GM18870 (cell line): Measurements from ENCODE around the gene ITGA4.
"Not testable (repeated sequence)": the region's sequence is repeated elsewhere in the genome, so short reads cannot be mapped to it uniquely, and the experiment has no call there.

Experiments
- ATAC-seq: cut with Tn5 transposase; IDR thresholded peaks from one replicate; pipeline ENCODE4 v1.9.1; 2021; ENCODE audit warnings: moderate library complexity; ENCODE audit not compliant: unreplicated experiment

Gene ITGA4

DNA sequence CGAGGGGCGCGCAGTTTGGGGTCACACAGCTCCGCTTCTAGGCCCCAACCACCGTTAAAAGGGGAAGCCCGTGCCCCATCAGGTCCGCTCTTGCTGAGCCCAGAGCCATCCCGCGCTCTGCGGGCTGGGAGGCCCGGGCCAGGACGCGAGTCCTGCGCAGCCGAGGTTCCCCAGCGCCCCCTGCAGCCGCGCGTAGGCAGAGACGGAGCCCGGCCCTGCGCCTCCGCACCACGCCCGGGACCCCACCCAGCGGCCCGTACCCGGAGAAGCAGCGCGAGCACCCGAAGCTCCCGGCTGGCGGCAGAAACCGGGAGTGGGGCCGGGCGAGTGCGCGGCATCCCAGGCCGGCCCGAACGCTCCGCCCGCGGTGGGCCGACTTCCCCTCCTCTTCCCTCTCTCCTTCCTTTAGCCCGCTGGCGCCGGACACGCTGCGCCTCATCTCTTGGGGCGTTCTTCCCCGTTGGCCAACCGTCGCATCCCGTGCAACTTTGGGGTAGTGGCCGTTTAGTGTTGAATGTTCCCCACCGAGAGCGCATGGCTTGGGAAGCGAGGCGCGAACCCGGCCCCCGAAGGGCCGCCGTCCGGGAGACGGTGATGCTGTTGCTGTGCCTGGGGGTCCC lies at the start of gene ITGA4:
ITGA4 (plus strand) TSS at position 266 of the 620 bp plus-strand sequence; CDS start at position 535, 269 bp downstream.
- ATAC-seq, result peak; percentile 37

DNA sequence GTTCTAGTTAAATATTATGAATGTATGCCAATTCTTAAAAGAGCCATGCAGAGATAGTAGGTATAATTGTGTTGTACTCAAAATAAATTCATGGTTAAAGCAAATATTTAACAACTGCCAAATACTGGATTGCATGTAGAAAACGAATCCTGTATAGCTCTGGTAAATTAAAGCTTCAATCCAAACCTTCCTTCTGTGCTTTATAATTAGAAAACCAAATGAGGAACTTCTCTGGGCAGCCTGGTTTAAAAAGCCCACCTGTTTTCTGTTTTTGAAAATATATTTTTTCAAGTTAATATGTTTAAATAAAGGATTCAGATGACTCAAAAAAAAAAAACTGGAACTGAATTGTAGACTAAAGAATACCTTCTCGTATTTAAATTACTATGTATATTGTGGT lies 48.3 kb upstream of the ITGA4 start:
- no peak for ATAC-seq

DNA sequence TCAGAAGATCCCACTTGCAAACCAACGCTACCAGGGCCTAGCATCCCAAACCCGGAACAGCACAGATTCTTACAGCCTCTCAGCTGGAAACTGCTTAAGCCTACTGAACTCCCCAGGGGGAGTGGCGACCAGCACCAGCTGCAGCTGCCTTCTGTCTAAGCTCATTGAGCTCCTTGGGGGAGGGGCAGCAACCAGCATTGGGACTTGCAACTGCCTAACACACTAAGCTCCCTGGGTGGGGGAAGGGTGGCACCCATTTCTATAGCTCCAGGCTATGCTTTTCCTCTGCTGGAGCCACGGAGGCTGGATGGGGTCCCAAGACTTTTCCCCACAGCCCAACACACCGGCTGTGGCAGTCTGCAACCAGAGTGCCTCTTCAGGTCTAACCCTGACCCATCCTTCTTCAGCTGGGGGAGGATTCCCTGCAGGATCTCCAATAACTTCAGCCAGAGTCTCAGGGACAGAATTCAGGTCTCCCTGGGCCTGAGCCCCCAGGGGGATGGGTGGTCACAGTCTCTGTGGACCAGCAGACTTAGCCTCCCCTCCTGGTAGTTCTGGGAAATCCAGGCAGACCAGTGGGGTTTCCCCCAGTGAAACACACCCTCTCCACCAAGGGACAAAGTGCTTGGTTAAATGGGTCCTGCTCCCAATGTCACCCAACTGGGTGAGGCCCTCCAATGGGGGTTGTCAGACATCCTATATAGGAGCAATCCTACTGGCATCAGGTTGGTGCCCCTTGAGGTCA lies 45.9 kb upstream of the ITGA4 start:
- peak; percentile 75 for ATAC-seq

DNA sequence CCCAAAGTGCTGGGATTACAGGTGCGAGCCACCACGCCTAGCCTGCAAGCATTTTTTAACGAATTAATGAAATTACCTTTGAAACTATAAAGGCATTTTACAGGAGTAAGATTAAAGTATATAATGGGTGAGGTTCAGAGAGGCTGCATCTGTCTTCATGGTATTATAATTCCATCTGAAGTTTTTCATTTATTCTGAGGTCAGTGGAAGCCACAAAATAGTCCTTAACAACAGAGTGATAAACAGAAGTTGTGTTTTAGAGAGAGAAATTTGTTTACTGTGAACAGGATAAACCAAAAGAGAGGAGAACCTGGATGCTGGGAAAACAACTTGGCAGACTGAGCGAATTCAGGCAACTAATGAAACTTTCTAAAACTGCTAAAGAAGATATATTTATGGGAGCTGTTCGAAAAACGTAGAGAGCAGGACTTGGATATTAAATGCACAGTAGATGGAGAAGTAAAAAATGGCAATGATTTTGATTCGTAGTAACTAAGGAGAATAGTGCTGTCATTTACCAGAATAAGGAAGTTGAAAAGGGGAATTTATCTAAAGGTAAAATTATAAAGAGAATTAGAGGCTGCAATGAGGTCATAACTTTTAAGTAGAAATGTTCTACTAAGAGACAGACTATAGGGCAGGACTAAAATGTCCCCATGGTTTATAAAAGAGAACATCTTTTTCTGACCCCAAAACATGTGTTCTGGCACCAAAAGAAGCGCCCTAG lies 37.9 kb upstream of the ITGA4 start:
- no peak for ATAC-seq

DNA sequence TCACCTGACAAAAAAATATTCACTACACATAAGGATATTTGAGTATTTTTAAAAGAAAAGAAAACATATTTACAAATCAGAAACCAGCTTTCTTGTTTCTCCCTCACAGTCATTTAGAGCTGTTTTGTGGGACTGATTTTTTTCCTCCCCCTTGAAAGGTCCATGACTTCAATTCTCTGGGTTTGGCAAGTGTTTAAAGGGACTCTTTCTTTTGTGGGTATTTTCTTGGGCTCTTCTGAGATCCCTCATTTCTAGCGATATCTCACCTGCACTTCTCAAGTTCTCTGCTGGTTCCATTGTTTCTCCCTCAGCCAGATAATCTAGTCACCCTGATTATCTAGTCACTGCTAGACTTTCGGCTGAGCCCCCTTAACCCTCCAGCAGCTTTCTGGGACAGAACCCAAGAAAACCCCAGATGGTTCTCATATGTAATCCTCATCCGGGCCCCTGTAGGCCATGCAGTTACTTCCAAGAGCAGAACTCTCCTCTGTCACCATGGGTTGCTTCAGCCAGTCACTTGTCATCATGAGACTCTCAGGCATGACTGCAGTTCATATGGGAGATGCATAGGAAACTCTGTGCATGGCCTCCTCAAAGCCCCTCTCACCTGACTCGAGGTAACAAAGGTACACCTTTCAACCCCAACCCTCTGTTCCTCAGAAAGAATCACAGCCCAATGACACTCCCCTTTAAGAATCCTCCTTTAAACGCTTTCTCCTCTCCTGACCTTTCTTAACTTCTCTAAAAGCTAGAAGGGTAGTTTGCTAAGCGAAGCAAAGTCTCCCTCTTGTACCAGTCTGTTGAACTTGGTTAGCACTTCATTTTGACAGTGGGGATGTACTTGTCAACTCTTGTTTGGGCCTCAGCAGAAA lies 36.7 kb upstream of the ITGA4 start:
- no peak for ATAC-seq

DNA sequence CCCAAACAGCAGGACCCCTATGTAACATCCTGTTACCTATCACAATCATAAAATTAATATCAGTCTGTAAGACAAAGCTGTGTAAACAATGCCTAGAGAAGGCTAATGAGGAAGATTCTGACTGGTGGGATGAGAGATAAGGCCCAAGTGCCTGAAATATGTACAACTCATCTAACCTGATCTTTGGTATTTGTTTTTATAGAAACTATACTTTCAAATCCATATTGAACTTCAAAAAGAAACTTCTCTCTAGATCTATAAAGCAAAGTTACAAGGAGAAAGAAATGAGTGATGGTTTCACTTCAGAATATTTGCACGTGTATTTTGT lies 36.1 kb upstream of the ITGA4 start:
- no peak for ATAC-seq

DNA sequence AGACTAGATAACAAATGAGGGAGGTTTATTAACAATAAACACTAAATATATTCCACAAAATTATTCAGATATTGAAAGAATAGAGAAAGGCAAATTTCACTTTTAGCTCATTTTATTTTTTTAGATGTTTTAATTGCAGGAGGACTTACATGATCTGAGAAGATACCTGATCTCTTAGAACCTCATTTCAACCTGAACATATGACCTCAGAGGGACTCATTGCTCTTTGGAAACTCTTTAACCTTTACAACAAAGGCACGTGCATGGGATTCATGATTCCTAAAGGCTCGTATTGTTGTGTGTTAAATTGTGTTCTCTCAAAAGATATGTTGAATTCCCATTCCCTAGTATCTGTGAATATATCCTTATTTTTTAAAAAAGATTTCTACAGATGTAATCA lies 35.7 kb upstream of the ITGA4 start:
- ATAC-seq, result no peak

DNA sequence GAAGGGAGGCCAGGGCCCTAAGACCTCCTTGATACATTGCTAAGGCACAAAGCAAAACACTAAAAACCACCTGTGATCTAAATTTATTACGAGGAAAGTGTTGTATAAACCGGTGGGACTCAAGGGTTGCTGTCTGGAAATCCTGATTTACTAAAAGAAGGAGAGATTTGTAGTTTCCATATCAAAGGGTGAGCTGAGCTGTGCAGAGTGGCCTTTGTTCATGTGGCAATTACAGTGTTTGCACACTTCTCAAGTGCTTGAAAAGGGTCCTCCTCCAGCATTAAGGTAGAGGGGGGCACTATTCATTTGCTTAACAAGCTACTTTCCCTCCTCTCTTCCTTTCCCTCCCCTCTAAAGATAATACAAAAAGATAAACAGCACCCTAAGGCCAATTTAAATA lies 30.5 kb upstream of the ITGA4 start:
- ATAC-seq, result no peak

DNA sequence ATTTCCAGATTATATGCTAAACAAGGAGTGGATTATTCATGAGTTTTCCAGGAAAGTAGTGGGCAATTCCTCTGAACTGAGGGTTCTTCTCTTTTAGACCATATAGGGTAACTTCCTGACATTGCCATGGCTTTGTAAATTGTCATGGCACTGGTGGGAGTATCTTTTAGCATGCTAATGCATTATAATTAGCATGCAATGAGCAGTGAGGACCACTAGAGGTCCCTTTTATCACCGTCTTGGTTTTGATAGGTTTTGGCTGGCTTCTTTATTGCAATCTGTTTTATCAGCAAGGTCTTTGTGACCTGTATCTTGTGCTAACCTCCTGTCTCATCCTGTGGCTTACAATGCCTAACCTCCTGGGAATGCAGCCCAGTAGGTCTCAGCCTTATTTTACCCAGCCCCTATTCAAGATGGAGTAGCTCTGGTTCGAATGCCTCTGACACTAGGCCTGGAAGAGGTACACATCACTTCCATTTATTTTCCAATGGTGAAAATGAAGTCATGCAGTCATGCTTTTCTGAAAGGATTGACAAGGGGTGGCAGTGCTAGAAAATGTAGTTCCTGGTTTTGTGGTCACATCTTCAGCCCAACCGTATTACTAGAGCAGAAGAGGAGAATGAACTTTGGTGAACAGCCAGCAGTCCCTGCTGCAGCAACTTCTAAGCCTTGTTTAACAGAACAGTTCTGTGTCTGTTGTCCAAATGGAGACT lies 26.6 kb upstream of the ITGA4 start:
- no peak for ATAC-seq

DNA sequence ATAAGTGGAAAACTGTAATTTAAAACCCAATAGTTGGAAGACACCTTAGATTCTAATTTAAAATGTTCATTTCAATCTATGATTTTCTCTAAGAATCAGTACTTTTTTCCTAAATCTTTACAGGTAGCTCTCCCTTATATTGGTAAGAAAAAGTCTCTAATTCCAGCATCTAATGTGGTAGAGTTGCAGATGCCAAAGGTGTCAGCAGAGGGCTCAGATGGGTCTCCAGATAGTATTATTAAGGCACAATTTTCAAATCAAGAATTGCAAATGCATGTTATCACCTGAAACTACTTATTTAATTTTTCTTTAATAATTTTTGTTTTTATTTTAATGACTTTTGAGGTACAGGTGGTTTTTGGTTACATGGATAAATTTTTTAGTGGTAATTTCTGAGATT lies 25.5 kb upstream of the ITGA4 start:
- no peak for ATAC-seq

DNA sequence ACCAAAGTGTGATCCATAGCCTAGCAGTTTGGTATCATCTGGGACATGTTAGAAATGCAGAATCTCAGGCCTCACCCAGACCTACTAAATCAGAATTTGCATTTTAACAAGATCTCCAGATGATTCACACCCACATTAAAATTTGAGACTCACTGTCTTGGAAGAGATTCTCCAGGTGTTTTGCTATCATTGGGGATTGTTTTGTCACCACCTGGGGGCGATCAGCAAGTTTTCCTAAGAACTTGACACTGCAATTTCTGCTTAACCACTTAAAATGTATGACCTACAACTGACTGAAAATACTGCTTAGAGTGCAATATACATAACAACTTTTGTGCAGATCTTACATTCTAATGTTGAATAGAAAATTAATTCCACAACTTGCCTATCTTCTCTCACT lies 18.9 kb upstream of the ITGA4 start:
- ATAC-seq, result no peak

DNA sequence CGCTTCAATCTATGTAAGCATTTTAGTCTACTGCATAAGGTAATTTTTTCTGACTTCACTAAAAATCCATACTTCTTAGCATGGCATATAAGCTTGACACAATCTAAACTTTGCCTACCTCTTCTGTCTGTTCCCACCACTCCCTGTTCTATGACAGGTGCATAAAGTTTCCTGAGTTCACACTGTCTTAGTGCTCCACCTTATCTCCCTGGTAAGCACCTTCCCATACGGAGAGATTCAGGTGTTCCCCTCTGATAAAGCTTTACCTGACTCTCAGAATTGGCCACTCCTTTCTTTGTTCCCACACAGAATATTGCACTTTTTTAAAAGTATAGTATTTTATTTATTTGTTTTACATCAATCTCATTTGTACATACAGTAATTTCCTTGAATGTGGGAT lies 16.8 kb upstream of the ITGA4 start:
- no peak for ATAC-seq

DNA sequence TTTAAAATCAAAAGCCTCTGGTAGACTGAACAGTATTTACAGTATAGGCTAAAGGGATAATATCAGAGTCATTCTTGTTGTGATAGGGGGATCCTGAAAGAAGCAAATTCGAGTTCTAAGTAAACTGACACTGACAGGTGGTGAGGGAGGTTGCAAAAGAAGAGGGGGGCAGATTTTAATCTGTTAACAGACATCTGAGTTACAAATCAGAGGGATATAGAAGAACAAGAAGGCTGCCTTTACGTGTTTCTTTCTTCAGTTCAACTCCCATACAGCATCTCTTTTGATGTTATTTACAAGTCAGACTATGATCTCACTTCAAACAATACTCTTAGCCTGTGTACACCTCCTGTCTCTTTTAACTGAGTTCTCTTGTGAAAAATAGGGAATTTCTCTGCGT lies 16.3 kb upstream of the ITGA4 start:
- no peak for ATAC-seq

DNA sequence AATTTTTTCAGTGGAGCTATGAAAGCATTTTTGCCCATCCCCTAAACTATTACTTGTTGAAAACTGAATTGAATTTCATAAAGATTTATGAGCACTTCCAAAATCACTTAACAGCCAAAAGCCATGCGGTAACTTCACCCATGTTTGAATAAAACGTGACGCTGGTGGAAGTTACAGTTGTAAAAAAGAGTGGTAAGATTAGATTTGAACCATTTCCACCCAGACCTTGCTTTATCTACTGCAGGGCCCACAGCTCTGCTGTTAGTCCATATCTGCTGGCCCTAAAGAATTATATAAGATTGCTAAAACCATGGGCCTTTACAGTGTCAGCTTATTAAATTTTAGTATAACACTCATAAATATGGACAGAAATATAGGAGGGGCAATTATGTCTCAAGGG lies 15.5 kb upstream of the ITGA4 start:
- ATAC-seq, result no peak

DNA sequence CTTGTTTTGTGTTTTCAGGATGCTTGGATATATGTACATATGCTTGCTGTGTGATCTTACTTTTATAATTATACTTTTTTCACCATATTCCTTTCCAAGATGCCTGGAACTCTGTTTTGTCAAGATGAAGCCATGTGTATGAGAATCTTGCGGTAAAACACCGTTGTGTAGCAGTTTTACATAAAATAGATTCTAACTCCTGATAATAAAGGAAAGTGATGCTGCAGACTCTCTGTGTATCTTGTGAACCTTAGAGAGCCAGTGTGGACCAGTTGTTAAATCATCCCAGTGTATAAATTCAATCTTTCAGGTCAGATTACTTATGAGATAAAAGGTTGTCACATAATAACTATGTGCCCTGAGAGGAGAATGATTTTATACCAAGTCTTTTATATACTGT lies 12.5 kb upstream of the ITGA4 start:
- no peak for ATAC-seq

DNA sequence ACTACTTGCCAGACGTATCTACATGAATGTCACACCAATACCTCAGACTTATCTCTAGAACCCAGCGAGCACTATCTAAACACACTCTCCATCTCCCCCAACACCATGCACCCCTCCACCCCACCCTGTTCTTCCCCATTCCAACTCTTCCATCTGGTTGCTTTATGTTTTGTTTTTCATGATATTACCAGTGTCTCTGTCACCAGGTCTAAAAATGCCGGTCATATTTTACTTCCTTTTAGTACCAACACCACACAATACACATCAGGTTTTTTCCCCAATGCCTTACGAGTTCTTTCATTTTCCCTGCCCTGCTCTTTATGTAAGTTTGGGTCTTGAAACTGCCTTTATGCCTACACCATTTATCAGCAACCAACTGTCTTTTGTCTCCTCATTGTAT lies 10.2 kb upstream of the ITGA4 start:
- peak; percentile 64 for ATAC-seq

DNA sequence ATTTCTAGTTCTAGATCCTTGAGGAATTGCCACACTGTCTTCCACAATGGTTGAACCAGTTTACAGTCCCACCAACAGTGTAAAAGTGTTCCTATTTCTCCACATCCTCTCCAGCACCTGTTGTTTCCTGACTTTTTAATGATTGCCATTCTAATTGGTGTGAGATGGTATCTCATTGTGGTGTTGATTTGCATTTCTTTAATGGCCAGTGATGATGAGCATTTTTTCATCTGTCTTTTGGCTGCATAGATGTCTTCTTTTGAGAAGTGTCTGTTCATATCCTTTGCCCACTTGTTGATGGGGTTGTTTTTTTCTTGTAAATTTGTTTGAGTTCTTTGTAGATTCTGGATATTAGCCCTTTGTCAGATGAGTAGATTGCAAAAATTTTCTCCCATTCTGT lies 7.9 kb upstream of the ITGA4 start:
- ATAC-seq, result not testable (repeated sequence)

DNA sequence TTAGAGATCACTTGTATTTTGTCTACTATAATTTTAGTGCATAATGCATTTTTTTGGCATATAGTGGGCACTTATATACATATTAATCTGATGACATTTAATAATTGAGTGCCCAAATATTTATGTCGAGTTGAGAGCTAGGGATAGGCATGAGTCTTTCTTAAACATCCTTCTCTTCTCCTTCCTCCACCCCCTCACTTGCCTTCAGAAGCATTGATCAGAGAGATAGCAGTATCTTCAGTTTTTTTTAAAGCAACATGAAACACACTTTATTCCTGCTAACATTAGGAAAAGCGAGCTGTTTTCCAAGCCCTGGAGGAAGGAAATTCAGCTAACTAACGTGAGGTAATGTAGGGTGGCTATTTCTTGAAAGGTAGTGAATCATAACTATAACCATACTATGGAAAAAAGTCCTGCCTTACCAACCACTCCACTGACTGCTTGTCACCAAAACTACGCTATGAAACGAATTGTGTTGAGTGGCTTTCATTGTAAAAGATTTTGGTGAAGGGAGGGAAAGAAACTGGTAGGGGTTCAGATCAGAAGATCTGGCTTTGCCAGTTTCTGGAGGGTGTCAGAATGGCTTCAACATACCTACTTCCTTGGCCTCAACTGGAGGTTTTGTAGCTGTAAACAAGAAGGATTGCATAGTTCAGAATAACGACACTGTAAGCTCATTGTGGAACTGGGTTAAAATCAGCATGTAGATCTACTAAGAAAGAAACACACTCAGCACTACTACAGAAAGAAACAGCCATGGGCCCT lies 2.3 kb upstream of the ITGA4 start:
- ATAC-seq, result no peak

DNA sequence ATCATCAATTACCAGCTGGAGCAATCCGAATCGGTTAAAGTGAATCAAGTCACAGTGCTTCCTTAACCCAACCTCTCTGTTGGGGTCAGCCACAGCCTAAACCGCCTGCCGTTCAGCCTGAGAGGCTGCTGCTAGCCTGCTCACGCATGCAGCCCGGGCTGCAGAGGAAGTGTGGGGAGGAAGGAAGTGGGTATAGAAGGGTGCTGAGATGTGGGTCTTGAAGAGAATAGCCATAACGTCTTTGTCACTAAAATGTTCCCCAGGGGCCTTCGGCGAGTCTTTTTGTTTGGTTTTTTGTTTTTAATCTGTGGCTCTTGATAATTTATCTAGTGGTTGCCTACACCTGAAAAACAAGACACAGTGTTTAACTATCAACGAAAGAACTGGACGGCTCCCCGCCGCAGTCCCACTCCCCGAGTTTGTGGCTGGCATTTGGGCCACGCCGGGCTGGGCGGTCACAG lies 496 bp upstream of the ITGA4 start:
- peak; percentile 71 for ATAC-seq
